GM12891 (cell line): ENCODE data around the gene AGBL1.

Experiments used
- PAX5 ChIP-seq: IDR thresholded peaks from 2 replicates; pipeline ENCODE4 v1.6.1; 2011; ENCODE audit warnings: low read length, moderate library complexity, mild to moderate bottlenecking; ENCODE audit not compliant: insufficient read depth, severe bottlenecking
- POLR2A ChIP-seq: IDR thresholded peaks from 2 replicates; pipeline ENCODE4 v1.6.1; 2011; ENCODE audit warnings: low read depth, low read length, control low read depth
- POLR2AphosphoS5 ChIP-seq: IDR thresholded peaks from 2 replicates; pipeline ENCODE4 v1.6.1; 2011; ENCODE audit warnings: low read depth, low read length, control low read depth
- POU2F2 ChIP-seq: IDR thresholded peaks from 2 replicates; pipeline ENCODE4 v1.6.1; 2011; ENCODE audit warnings: low read depth, mild to moderate bottlenecking, control low read depth, low read length, moderate library complexity
- SPI1 ChIP-seq: IDR thresholded peaks from 2 replicates; pipeline ENCODE4 v1.6.1; 2011; ENCODE audit warnings: low read depth, low read length, control low read depth
- TAF1 ChIP-seq: IDR thresholded peaks from 2 replicates; pipeline ENCODE4 v1.6.1; 2011; ENCODE audit warnings: low read depth, low read length, control low read depth

GRCh38 chr15:86959254-86959653 is 879.6 kb downstream of the AGBL1 start:
- TF ChIP-seq POLR2AphosphoS5 (no peak), POLR2A (no peak), SPI1 (no peak), PAX5 (no peak), TAF1 (no peak), POU2F2 (no peak)
